NCI-H446 treated with DMSO at 0.1 percent for 48 hours (cell line): ENCODE measurements around the gene NCBP1.
"Not testable (repeated sequence)": the region's sequence is repeated elsewhere in the genome, so short reads cannot be mapped to it uniquely, and the experiment has no call there.

Source experiments
- DNase-seq: peaks from one replicate; lab custom pipeline; 2025; lab: John Stamatoyannopoulos, UW

NCBP1 gene

DNA sequence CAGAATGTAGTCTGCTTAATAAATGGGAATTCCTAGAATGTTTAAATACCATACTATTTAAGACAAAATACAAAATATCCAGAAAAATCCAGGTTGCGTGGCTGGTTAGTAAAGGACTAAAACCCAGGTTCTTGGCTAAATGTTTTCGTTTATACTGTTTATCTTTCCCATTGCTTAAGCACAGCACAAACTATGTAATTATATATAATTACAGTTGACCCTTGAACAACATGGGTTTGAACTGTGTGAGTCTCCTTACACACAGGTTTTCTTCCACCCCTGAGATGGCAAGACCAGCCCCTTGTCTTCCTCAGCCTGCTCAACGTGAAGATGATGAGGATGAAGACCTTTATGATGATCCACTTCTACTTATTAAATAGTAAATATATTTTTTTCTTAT, 38.8 kb downstream of the NCBP1 start:
- DNase-seq = no peak

DNA sequence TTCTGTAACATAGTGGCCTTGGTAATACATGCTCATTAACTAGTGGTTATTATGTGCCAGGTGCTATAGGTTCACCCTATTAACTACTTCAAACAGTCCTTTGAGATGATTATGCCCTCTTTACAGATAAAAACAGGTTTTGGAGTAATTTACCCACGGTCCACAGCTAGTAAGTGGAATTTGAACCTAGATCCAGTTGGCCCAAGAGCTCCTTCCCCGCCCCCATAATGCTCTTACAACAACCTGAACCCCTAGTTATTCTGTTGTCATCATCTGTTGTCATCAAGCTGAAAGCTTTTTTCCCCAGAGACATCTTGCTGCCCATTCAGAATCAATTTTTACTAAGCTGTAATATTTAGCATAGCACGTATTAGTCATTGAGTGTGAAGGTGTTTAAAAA, 40.3 kb downstream of the NCBP1 start:
- DNase-seq = no peak

- no peak for DNase-seq
Observed at GRCh38 chr9:97675655-97676054, 42.0 kb downstream of the NCBP1 start.

GRCh38 chr9:97682242-97682641, 48.6 kb downstream of the NCBP1 start:
- DNase-seq = no peak

- DNase-seq = no peak
Observed at GRCh38 chr9:97688654-97689053, 55.0 kb downstream of the NCBP1 start.

- no peak for DNase-seq
Observed at GRCh38 chr9:97689401-97690180, 56.0 kb downstream of the NCBP1 start.

GRCh38 chr9:97694769-97695168, 61.1 kb downstream of the NCBP1 start:
- no peak for DNase-seq

DNA sequence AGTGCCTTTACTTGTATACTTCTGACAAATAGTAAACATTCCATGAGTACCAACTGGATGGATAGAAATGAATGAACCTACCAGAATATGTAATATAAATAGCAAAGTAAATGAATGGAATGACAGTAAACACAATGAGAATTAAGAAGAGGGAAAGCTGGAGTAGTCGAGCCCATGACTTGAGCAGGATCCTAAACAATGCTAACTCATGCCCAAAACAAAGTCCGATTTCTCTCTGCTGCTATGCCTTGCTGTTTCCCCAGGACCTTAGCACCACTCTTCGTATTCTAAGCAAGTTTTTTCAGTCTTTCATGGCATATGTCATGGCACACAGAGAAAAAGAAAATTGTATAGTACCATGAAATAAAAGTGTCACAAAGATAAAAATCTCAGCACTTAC, 61.8 kb downstream of the NCBP1 start:
- DNase-seq = no peak

- DNase-seq = no peak
Observed at GRCh38 chr9:97695995-97696802, 62.6 kb downstream of the NCBP1 start.

GRCh38 chr9:97696803-97697601, 63.4 kb downstream of the NCBP1 start, which contains the start of gene XPA:
Gene XPA, minus strand, starts transcription at chr9:97697340. Its CDS starts 48 bp downstream, at chr9:97697292.
- DNase-seq = peak; percentile 75

GRCh38 chr9:97697837-97698236, 64.2 kb downstream of the NCBP1 start:
- DNase-seq = no peak

DNA sequence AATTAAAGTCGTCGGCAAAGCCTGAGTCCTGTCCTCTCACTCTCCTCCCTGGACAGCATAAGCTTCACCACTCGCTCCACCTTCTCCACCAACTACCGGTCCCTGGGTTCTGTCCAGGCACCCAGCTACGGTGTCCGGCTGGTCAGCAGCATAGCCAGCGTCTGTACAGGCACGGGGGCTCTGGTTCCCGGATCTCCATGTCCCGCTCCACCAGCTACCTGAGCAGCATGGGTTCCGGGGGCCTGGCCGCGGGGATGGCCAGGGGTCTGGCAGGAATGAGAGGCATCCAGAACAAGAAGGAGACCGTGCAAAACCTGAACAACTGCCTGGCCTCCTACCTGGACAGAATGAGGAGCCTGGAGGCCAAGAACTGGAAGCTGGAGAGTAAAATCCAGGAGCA, 65.2 kb downstream of the NCBP1 start:
- DNase-seq = no peak

- DNase-seq = not testable (repeated sequence)
Observed at GRCh38 chr9:97699281-97699680, 65.7 kb downstream of the NCBP1 start.

GRCh38 chr9:97699824-97700223, 66.2 kb downstream of the NCBP1 start:
- DNase-seq = not testable (repeated sequence)

- DNase-seq = no peak
Observed at GRCh38 chr9:97703437-97704344, 70.1 kb downstream of the NCBP1 start.

GRCh38 chr9:97704345-97704677, 70.7 kb downstream of the NCBP1 start:
- DNase-seq = no peak

DNA sequence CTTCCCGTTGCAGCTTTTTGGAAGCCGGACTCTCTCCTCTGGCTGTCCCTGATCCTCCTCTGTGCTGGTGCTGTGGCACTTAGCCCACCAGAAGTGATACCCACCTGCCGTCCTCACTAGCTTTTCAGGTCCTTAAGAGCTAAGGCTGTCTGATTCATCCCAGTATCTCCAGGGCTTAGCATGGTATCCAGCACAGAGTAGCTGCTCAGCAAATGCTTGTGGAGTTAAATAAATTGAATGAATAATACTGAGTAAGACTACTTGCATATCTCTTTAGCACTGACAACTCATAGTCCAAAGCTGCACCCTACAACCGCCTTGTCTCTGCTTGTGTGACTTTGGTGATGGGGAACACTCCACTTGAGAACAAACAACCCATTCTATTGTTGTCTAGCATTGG, 71.2 kb downstream of the NCBP1 start:
- no peak for DNase-seq

- DNase-seq = no peak
Observed at GRCh38 chr9:97705354-97705950, 71.8 kb downstream of the NCBP1 start.

- no peak for DNase-seq
Observed at GRCh38 chr9:97706246-97706645, 72.6 kb downstream of the NCBP1 start.

DNA sequence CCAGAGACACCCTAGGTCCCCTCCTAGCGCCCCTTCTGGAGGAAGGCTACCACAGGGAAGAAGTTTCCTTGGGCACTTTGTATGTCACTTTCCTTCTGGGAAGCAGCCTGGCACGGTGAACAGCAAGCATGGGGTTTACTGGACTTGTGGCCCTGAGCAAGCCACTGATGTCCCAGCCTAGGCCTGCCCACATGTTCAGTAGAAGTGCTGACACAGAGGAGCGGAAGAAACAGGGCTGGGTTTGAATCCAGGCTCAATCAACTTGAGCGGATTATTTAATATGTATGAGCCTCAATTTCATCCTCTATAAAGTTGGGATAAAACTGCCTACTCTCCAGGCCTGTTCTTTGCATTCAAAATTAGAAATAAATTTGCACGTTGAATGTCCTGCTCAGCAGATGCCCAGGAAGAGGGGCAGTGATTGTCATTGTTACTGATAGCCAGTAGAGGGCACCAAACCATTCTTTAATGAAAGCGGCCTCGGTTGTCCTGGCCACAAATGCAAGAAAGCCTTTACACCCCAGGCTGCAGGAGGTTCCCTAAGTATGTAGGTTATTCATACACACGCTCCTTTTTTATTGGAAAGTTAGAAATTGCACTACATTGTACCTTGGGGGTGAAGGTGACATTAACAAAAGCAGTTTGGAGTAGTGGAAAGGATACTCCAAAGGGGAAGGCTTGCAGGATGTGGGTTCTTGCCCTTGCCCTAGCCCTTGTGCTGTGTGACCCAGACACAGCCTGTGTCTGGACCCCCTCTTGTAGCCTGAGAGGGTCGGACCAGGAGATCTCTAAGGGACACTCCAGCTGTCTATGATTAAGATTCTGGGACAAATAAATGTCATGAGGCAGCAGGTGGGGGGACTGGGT, 77.0 kb downstream of the NCBP1 start:
- DNase-seq = no peak
